Caki2 (cell line): ENCODE measurements around the gene LYPLA2. TPM values are rescaled to one million over a fixed set of nuclear protein-coding genes. Genes with fewer than 3 reads are reported as not detected.

Source experiments
- DNase-seq: peaks from one replicate; pipeline ENCODE4 v3.0.0-alpha.2; 2015; ENCODE audit warnings: low read depth
- in situ Hi-C: cut with HindIII; loops from 2 replicates; pipeline ENCODE4 v1.10.0; 2016; ENCODE audit warnings: low sequenced_read_pairs, low pct_unique_long_range_greater_than_20kb, mixed read lengths
- total RNA-seq: library from RNA; depleted of rRNA; stranded (reverse); fragments of >200 nt; shearing (Covaris generic); gene quantifications from 2 replicates; pipeline ENCODE4 v1.2.3, GENCODE V29; 2014; ENCODE audit warnings: low replicate concordance; rRNA removed

Gene LYPLA2
- 95.6 and 105 TPM in 2 replicates for total RNA-seq

- DNase-seq, result peak; percentile 86
- in situ Hi-C loops, result no loop called here
Observed at GRCh38 chr1:23790696-23791515, at the start of gene LYPLA2. TSS of gene LYPLA2 (plus strand) at chr1:23791145. CDS start at chr1:23792683, 1,538 bp downstream.

GRCh38 chr1:23741609-23742008 lies 49.3 kb upstream of the LYPLA2 start:
- DNase-seq, result no peak
- in situ Hi-C loops, result no loop called here

- no peak for DNase-seq
- in situ Hi-C loops, result no loop called here
Observed at GRCh38 chr1:23742670-23743286, 48.2 kb upstream of the LYPLA2 start.

GRCh38 chr1:23743287-23744152 lies 47.4 kb upstream of the LYPLA2 start, which contains the start of gene ELOA:
TSS of gene ELOA (plus strand) at chr1:23743471. CDS start at chr1:23743504, 33 bp downstream.
- DNase-seq, result peak; percentile 67

GRCh38 chr1:23745515-23745914 lies 45.4 kb upstream of the LYPLA2 start:
- in situ Hi-C loops, result no loop called here
- DNase-seq, result peak; percentile 14

More at GRCh38 chr1:23743287-23744152, 47.4 kb upstream of the LYPLA2 start, which contains the start of gene ELOA:
- in situ Hi-C loops, result no loop called here

- no peak for DNase-seq
- in situ Hi-C loops, result no loop called here
Observed at GRCh38 chr1:23748016-23748415, 42.9 kb upstream of the LYPLA2 start.

- peak; percentile 52 for DNase-seq
- in situ Hi-C loops, result no loop called here
Observed at GRCh38 chr1:23751050-23751814, 39.7 kb upstream of the LYPLA2 start.

- DNase-seq, result no peak
- in situ Hi-C loops, result no loop called here
Observed at GRCh38 chr1:23751815-23752200, 39.1 kb upstream of the LYPLA2 start.

- in situ Hi-C loops, result no loop called here
- DNase-seq, result no peak
Observed at GRCh38 chr1:23752909-23753308, 38.0 kb upstream of the LYPLA2 start.

GRCh38 chr1:23756676-23757075 lies 34.3 kb upstream of the LYPLA2 start:
- DNase-seq, result peak; percentile 41
- in situ Hi-C loops, result no loop called here

- DNase-seq, result no peak
- in situ Hi-C loops, result no loop called here
Observed at GRCh38 chr1:23757812-23758211, 33.1 kb upstream of the LYPLA2 start.

- DNase-seq, result no peak
- in situ Hi-C loops, result no loop called here
Observed at GRCh38 chr1:23759277-23759676, 31.7 kb upstream of the LYPLA2 start.

GRCh38 chr1:23763041-23763577 lies 27.8 kb upstream of the LYPLA2 start:
- in situ Hi-C loops, result no loop called here

GRCh38 chr1:23768733-23769132 lies 22.2 kb upstream of the LYPLA2 start:
- in situ Hi-C loops, result no loop called here
- DNase-seq, result no peak

More at GRCh38 chr1:23763041-23763577, 27.8 kb upstream of the LYPLA2 start:
- DNase-seq, result no peak

GRCh38 chr1:23772049-23772853 lies 18.7 kb upstream of the LYPLA2 start:
- in situ Hi-C loops, result no loop called here
- peak; percentile 48 for DNase-seq

- in situ Hi-C loops, result no loop called here
- DNase-seq, result no peak
Observed at GRCh38 chr1:23772854-23773242, 18.1 kb upstream of the LYPLA2 start.
